Uterus (tissue), 4 donors: ENCODE data around the gene B3GNT8. TPM values are rescaled to one million over a fixed set of nuclear protein-coding genes. Genes with fewer than 3 reads are reported as not detected.

Experiments used
- DNase-seq, 2 donors: peaks; one replicate each; pipeline ENCODE4 v3.0.0-alpha.2; 2019 to 2020
- H3K27ac ChIP-seq, 2 donors: fragments of 200-600 bp; sonication (generic); 1 replicate in 1 of 2; 2 replicates in 1 of 2; pipeline ENCODE4 v1.5.1; 2016 to 2018
- H3K27me3 ChIP-seq, 2 donors: fragments of 200-600 bp; sonication (generic); one replicate each; pipeline ENCODE4 v1.5.1; 2018 to 2019; ENCODE audit warnings: control low read depth in 1 of 2
- H3K36me3 ChIP-seq, 2 donors: fragments of 200-600 bp; sonication (generic); one replicate each; pipeline ENCODE4 v1.5.1; 2019; ENCODE audit warnings: control low read depth in 1 of 2
- H3K4me1 ChIP-seq, 2 donors: fragments of 200-600 bp; sonication (generic); one replicate each; pipeline ENCODE4 v1.5.1; 2018 to 2019; ENCODE audit warnings: control low read depth in 1 of 2
- H3K4me3 ChIP-seq, 2 donors: fragments of 200-600 bp; sonication (generic); 1 replicate in 1 of 2; 2 replicates in 1 of 2; pipeline ENCODE4 v1.5.1; 2018 to 2019; ENCODE audit warnings: mild to moderate bottlenecking in 1 of 2
- H3K9me3 ChIP-seq, 2 donors: fragments of 200-600 bp; sonication (generic); one replicate each; pipeline ENCODE4 v1.5.1; 2019; ENCODE audit warnings: control low read depth in 1 of 2
- CTCF ChIP-seq, 4 experiments: fragments of 200-600 bp in 2 of 4; fragments of 450-650 bp in 2 of 4; sonication (generic) in 2 of 4; IDR thresholded peaks; one replicate each; pipeline ENCODE4 v1.5.1; 2016 to 2019; ENCODE audit warnings: antibody characterized with exemption in 4 of 4, mild to moderate bottlenecking in 2 of 4, moderate library complexity in 1 of 4
- POLR2A ChIP-seq, 2 donors: fragments of 450-650 bp; IDR thresholded peaks; one replicate each; pipeline ENCODE4 v1.6.1; 2016; ENCODE audit warnings: antibody characterized with exemption in 2 of 2, mild to moderate bottlenecking in 1 of 2, moderate library complexity in 1 of 2
- intact Hi-C: fragments of 100-400 bp; cut with DNase I; formaldehyde crosslinking; loops from one replicate; pipeline ENCODE4 v1.15.1; 2023; ENCODE audit warnings: low total_unique reads
- total RNA-seq, 4 donors: library from RNA; depleted of rRNA in 3 of 4; stranded (reverse); fragments of >200 nt in 3 of 4; gene quantifications; one replicate each; pipeline versions ENCODE4 v1.1.0 to v1.2.4, GENCODE V29; 2014 to 2023
- donor health status: DM: yes; HTN: yes; CAD: no.

The B3GNT8 gene
- total RNA-seq, 4 donors from 2014 or later, result 0.83 to 14.1 (median 3.4) TPM; not detected in 1

GRCh38 chr19:41422955-41423354, 4.2 kb downstream of the B3GNT8 start:
- Histone ChIP-seq H3K27me3 (no peaks in the 10 kb centered on the region), H3K36me3 (no peaks in the 10 kb centered on the region), H3K9me3 (no peaks in the 10 kb centered on the region), H3K4me3 (no peak overlapping the region), H3K27ac (no peak overlapping the region), H3K4me1 (peaks cover 4 to 9% of the 10 kb centered on the region in 2 donors)
- no peak for DNase-seq
- intact Hi-C loops, result no loop called here
- TF ChIP-seq CTCF (IDR thresholded peaks at IDR 0.05) (no peak), POLR2A (IDR thresholded peaks at IDR 0.05) (no peak)

- Histone ChIP-seq H3K4me3 (no peak overlapping the region), H3K27ac (no peak overlapping the region), H3K9me3 (no peaks in the 10 kb centered on the region), H3K4me1 (peaks cover 4 to 9% of the 10 kb centered on the region in 2 donors), H3K27me3 (no peaks in the 10 kb centered on the region), H3K36me3 (no peaks in the 10 kb centered on the region)
- no peak for DNase-seq
- intact Hi-C loops, result no loop called here
- TF ChIP-seq POLR2A (IDR thresholded peaks at IDR 0.05), result no peak
- TF ChIP-seq CTCF (IDR thresholded peaks at IDR 0.05), result no peak
These were observed 4.7 kb downstream of the B3GNT8 start for GRCh38 chr19:41422456-41422855.

- H3K36me3 ChIP-seq, result no peaks in the 10 kb centered on the region
- peaks cover 4 to 9% of the 10 kb centered on the region in 2 donors for H3K4me1 ChIP-seq
- H3K4me3 ChIP-seq, result no peak overlapping the region
- no peak for TF ChIP-seq POLR2A (IDR thresholded peaks at IDR 0.05)
- no peak for TF ChIP-seq CTCF (IDR thresholded peaks at IDR 0.05)
- no peak for DNase-seq
- intact Hi-C loops, result no loop called here
- H3K9me3 ChIP-seq, result no peaks in the 10 kb centered on the region
- H3K27me3 ChIP-seq, result no peaks in the 10 kb centered on the region
- no peak overlapping the region for H3K27ac ChIP-seq
These were observed 5.2 kb downstream of the B3GNT8 start for GRCh38 chr19:41421973-41422372.

- H3K27ac ChIP-seq, result no peak overlapping the region
These were observed 5.9 kb downstream of the B3GNT8 start for GRCh38 chr19:41421314-41421713.

GRCh38 chr19:41420101-41420880, 6.9 kb downstream of the B3GNT8 start:
- Histone ChIP-seq H3K27ac (no peak overlapping the region), H3K9me3 (no peaks in the 10 kb centered on the region), H3K36me3 (no peaks in the 10 kb centered on the region), H3K4me1 (no peaks in the 10 kb centered on the region), H3K27me3 (no peaks in the 10 kb centered on the region), H3K4me3 (no peak overlapping the region)
- intact Hi-C loops, result no loop called here
- no peak for DNase-seq
- TF ChIP-seq POLR2A (IDR thresholded peaks at IDR 0.05), result no peak
- TF ChIP-seq CTCF (IDR thresholded peaks at IDR 0.05), result no peak

More at GRCh38 chr19:41421314-41421713, 5.9 kb downstream of the B3GNT8 start:
- Histone ChIP-seq H3K9me3 (no peaks in the 10 kb centered on the region), H3K36me3 (no peaks in the 10 kb centered on the region), H3K4me3 (no peak overlapping the region), H3K27me3 (no peaks in the 10 kb centered on the region), H3K4me1 (peaks cover 2 to 3% of the 10 kb centered on the region in 2 donors)
- TF ChIP-seq POLR2A (IDR thresholded peaks at IDR 0.05), result no peak
- no peak for DNase-seq
- intact Hi-C loops, result no loop called here
